ENCODE results near the gene CCDC57. TPM values are rescaled to one million over a fixed set of nuclear protein-coding genes. Genes with fewer than 3 reads are reported as not detected.

CCDC57 gene
- polyA plus RNA-seq, 1 donor from 2014 or later, result 70.9 TPM

DNA sequence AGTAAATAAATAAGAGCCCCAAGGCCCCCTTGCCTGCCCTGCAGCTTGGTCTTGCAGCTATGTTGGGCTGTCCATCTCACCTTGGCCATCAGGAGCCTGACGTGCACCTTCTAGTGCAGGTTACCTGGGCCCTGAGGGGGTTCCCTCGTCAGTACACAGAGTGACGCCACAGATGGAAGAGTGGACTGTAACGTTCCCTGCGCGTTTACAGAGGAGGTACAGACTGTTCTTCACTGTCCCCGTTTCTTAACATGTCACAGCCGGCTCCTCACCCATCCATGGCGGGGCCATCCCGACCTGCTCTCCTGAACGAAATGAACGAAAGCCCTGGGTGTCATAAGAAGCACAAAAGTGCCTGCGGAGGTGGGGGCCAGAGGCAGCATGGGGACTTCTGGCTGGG is 98.7 kb downstream of the CCDC57 start:
- Histone ChIP-seq H3K9me2 (ENCODE audit: insufficient read depth, low read length) (no peaks in the 10 kb centered on the region), H3K36me3 (ENCODE audit: insufficient read depth, low read length) (no peaks in the 10 kb centered on the region), H3K27ac (ENCODE audit: low read length) (no peak overlapping the region), H4K20me1 (ENCODE audit: insufficient read depth) (no peaks in the 10 kb centered on the region), H3K27me3 (ENCODE audit: insufficient read depth, low read depth, low read length) (no peaks in the 10 kb centered on the region), H3K4me3 (ENCODE audit: low read length) (no peak overlapping the region), H3K9me3 (ENCODE audit: low read length) (no peaks in the 10 kb centered on the region), H3K79me2 (replicated peaks; ENCODE audit: insufficient read depth, low read length) (no peaks in the 10 kb centered on the region), H2AFZ (ENCODE audit: low read depth, low read length) (no peak overlapping the region), H3F3A (ENCODE audit: insufficient read depth, low read length, poor library complexity, severe bottlenecking) (no peaks in the 10 kb centered on the region), H3K9ac (ENCODE audit: low read length) (no peak overlapping the region), H3K4me2 (ENCODE audit: low read length) (no peak overlapping the region)
- no peak for TF ChIP-seq EP300 (conservative IDR thresholded peaks at IDR 0.05; ENCODE audit: poor library complexity, severe bottlenecking)
- TF ChIP-seq MXI1 (conservative IDR thresholded peaks at IDR 0.05; ENCODE audit: poor library complexity, severe bottlenecking), result no peak
- no peak for TF ChIP-seq EZH2 (IDR thresholded peaks at IDR 0.05; ENCODE audit: borderline replicate concordance, insufficient read depth, low read length, poor library complexity, severe bottlenecking)
- TF ChIP-seq, protein P1, sequence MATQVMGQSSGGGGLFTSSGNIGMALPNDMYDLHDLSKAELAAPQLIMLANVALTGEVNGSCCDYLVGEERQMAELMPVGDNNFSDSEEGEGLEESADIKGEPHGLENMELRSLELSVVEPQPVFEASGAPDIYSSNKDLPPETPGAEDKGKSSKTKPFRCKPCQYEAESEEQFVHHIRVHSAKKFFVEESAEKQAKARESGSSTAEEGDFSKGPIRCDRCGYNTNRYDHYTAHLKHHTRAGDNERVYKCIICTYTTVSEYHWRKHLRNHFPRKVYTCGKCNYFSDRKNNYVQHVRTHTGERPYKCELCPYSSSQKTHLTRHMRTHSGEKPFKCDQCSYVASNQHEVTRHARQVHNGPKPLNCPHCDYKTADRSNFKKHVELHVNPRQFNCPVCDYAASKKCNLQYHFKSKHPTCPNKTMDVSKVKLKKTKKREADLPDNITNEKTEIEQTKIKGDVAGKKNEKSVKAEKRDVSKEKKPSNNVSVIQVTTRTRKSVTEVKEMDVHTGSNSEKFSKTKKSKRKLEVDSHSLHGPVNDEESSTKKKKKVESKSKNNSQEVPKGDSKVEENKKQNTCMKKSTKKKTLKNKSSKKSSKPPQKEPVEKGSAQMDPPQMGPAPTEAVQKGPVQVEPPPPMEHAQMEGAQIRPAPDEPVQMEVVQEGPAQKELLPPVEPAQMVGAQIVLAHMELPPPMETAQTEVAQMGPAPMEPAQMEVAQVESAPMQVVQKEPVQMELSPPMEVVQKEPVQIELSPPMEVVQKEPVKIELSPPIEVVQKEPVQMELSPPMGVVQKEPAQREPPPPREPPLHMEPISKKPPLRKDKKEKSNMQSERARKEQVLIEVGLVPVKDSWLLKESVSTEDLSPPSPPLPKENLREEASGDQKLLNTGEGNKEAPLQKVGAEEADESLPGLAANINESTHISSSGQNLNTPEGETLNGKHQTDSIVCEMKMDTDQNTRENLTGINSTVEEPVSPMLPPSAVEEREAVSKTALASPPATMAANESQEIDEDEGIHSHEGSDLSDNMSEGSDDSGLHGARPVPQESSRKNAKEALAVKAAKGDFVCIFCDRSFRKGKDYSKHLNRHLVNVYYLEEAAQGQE (IDR thresholded peaks at IDR 0.05; ENCODE audit: borderline replicate concordance), result no peak
- no peak for TF ChIP-seq POLR2AphosphoS5 (IDR thresholded peaks at IDR 0.05)
- TF ChIP-seq SMC3 (conservative IDR thresholded peaks at IDR 0.05; ENCODE audit: poor library complexity), result no peak
- TF ChIP-seq, protein P2, sequence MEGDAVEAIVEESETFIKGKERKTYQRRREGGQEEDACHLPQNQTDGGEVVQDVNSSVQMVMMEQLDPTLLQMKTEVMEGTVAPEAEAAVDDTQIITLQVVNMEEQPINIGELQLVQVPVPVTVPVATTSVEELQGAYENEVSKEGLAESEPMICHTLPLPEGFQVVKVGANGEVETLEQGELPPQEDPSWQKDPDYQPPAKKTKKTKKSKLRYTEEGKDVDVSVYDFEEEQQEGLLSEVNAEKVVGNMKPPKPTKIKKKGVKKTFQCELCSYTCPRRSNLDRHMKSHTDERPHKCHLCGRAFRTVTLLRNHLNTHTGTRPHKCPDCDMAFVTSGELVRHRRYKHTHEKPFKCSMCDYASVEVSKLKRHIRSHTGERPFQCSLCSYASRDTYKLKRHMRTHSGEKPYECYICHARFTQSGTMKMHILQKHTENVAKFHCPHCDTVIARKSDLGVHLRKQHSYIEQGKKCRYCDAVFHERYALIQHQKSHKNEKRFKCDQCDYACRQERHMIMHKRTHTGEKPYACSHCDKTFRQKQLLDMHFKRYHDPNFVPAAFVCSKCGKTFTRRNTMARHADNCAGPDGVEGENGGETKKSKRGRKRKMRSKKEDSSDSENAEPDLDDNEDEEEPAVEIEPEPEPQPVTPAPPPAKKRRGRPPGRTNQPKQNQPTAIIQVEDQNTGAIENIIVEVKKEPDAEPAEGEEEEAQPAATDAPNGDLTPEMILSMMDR (IDR thresholded peaks at IDR 0.05; ENCODE audit: poor library complexity, severe bottlenecking), result no peak

DNA sequence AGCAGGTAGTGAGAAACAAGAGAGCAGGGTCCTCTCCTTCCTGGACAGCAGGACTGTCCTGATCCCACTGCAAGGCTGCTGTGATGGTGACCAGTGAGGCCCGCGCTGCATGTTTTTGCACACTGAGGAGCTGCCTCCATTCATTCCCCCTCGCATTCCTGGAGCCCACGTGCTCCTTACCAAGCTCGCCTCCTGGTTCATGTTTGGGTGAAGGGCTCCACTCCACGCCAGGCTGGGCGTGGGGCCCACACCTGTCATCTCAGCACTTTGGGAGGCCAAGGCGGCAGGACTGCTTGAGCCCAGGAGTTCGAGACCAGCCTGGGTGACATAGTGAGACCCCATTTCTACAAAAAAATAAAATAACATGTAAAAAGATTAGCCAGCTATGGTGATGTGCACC is 99.2 kb downstream of the CCDC57 start:
- Histone ChIP-seq H3K27ac (ENCODE audit: low read length) (no peak overlapping the region), H3F3A (ENCODE audit: insufficient read depth, low read length, poor library complexity, severe bottlenecking) (no peaks in the 10 kb centered on the region), H3K79me2 (replicated peaks; ENCODE audit: insufficient read depth, low read length) (no peaks in the 10 kb centered on the region), H3K9me2 (ENCODE audit: insufficient read depth, low read length) (no peaks in the 10 kb centered on the region), H3K36me3 (ENCODE audit: insufficient read depth, low read length) (no peaks in the 10 kb centered on the region), H2AFZ (ENCODE audit: low read depth, low read length) (no peak overlapping the region), H3K9me3 (ENCODE audit: low read length) (no peaks in the 10 kb centered on the region), H3K27me3 (ENCODE audit: insufficient read depth, low read depth, low read length) (no peaks in the 10 kb centered on the region), H3K4me3 (ENCODE audit: low read length) (no peak overlapping the region), H3K9ac (ENCODE audit: low read length) (no peak overlapping the region), H3K4me2 (ENCODE audit: low read length) (no peak overlapping the region), H4K20me1 (ENCODE audit: insufficient read depth) (no peaks in the 10 kb centered on the region)
- TF ChIP-seq, protein P1 (IDR thresholded peaks at IDR 0.05; ENCODE audit: borderline replicate concordance), result no peak
- TF ChIP-seq TAF1 (IDR thresholded peaks at IDR 0.05; ENCODE audit: low read depth), result no peak
- TF ChIP-seq EP300 (conservative IDR thresholded peaks at IDR 0.05; ENCODE audit: poor library complexity, severe bottlenecking), result no peak
- TF ChIP-seq, protein P2 (IDR thresholded peaks at IDR 0.05; ENCODE audit: poor library complexity, severe bottlenecking), result no peak
- TF ChIP-seq MXI1 (conservative IDR thresholded peaks at IDR 0.05; ENCODE audit: poor library complexity, severe bottlenecking), result no peak

Measured in neural cell (in vitro differentiated cells).